K562 (cell line): ENCODE measurements around the gene SLC10A1. TPM values are rescaled to one million over a fixed set of nuclear protein-coding genes. Genes with fewer than 3 reads are reported as not detected.
A peak's percentile ranks its signal among the peaks of the same experiment; 100 is the strongest.

Source experiments
- ARID1B ChIP-seq: fragments of 450-650 bp; IDR thresholded peaks from 2 replicates; pipeline ENCODE4 v1.6.1; 2016; ENCODE audit warnings: antibody characterized with exemption, mild to moderate bottlenecking, inconsistent platforms
- CREM ChIP-seq: IDR thresholded peaks from 2 replicates; pipeline ENCODE4 v1.6.1; 2014; ENCODE audit warnings: antibody characterized with exemption, low read depth
- DACH1 ChIP-seq: fragments of 450-650 bp; IDR thresholded peaks from 2 replicates; pipeline ENCODE4 v1.6.1; 2018; ENCODE audit not compliant: partially characterized antibody
- EP400 ChIP-seq: fragments of 450-650 bp; IDR thresholded peaks from 2 replicates; pipeline ENCODE4 v1.6.1; 2017; ENCODE audit warnings: antibody characterized with exemption, mild to moderate bottlenecking, moderate library complexity
- ETV1 ChIP-seq: fragments of 450-650 bp; conservative IDR thresholded peaks from 2 replicates; pipeline ENCODE4 v1.6.1; 2016; ENCODE audit warnings: missing genetic modification characterization, control low read depth, low read depth, missing compliant biosample characterization
- NKRF ChIP-seq: fragments of 450-650 bp; IDR thresholded peaks from 2 replicates; pipeline ENCODE4 v1.6.1; 2016; ENCODE audit warnings: borderline replicate concordance
- PHTF2 ChIP-seq: fragments of 250-450 bp; sonication (Bioruptor Pico); IDR thresholded peaks from 2 replicates; pipeline ENCODE4 v1.5.0; 2021; ENCODE audit warnings: mild to moderate bottlenecking
- POLR2AphosphoS2 ChIP-seq: IDR thresholded peaks from 2 replicates; pipeline ENCODE4 v1.6.1; 2012; ENCODE audit warnings: low read length, improper control_type of control experiment
- SMAD1 ChIP-seq: fragments of 150-350 bp; IDR thresholded peaks from 2 replicates; pipeline ENCODE4 v1.6.1; 2014; ENCODE audit warnings: low read length, low read depth; ENCODE audit not compliant: partially characterized antibody
- SOX6 ChIP-seq: fragments of 450-650 bp; IDR thresholded peaks from 2 replicates; pipeline ENCODE4 v1.6.1; 2014; ENCODE audit warnings: mild to moderate bottlenecking
- SP1 ChIP-seq: sonication (generic); formaldehyde crosslinking; IDR thresholded peaks from 2 replicates; pipeline ENCODE4 v1.8.1; 2022; ENCODE audit warnings: mild to moderate bottlenecking, missing genetic modification reagents
- ZBTB2 ChIP-seq: fragments of 450-650 bp; IDR thresholded peaks from 2 replicates; pipeline ENCODE4 v1.6.1; 2016; ENCODE audit warnings: antibody characterized with exemption
- ZHX1 ChIP-seq: fragments of 150-350 bp; conservative IDR thresholded peaks from 2 replicates; pipeline ENCODE4 v1.6.1; 2014; ENCODE audit warnings: low read length
- polyA plus RNA-seq, 8 experiments: library from polyadenylated mRNA; depleted of rRNA in 4 of 8; stranded (reverse) in 5 of 8; unstranded in 3 of 8; fragments of >200 nt; fragmentation: Nextera tagmentation in 2 of 8; fragmentation: Illumina TruSeq in 1 of 8; extraction: Ambion mirVana in 2 of 8; extraction: Trizol in 1 of 8; gene quantifications; 2 replicates each; pipeline versions ENCODE4 v1.2.1 to v1.2.3, GENCODE V29; 2011 to 2014; ENCODE audit warnings: inconsistent platforms in 1 of 8, missing spikeins in 1 of 8
- total RNA-seq, 7 experiments: library from RNA; depleted of rRNA in 6 of 7; stranded (reverse); fragments of >200 nt in 6 of 7; fragmentation: Illumina TruSeq in 2 of 7; extraction: Trizol in 2 of 7; gene quantifications; 2 replicates each; pipeline versions ENCODE4 v1.2.1 to v1.2.3, GENCODE V29; 2011 to 2021; ENCODE audit warnings: low replicate concordance in 1 of 7
- TF ChIP-seq, protein P1 (sequence below), 2 experiments: fragments of 200-800 bp in 1 of 2; sonication (Bioruptor generic) in 1 of 2; sonication (generic) in 1 of 2; formaldehyde crosslinking in 1 of 2; IDR thresholded peaks in 1 of 2; conservative IDR thresholded peaks in 1 of 2; 2 replicates each; pipeline versions ENCODE4 v1.5.0 to v1.6.1; 2016 to 2020; ENCODE audit warnings: missing compliant biosample characterization in 1 of 2, missing genetic modification characterization in 1 of 2, missing genetic modification reagents in 1 of 2
- TF ChIP-seq, protein P2 (sequence below), 2 experiments: fragments of 450-650 bp in 1 of 2; IDR thresholded peaks; 2 replicates each; pipeline ENCODE4 v1.6.1; 2011 to 2017; ENCODE audit warnings: low read depth in 2 of 2, antibody characterized with exemption in 1 of 2, borderline replicate concordance in 1 of 2, low read length in 1 of 2, mild to moderate bottlenecking in 1 of 2, mixed read lengths in 1 of 2; ENCODE audit not compliant: control insufficient read depth in 1 of 2
- TF ChIP-seq, protein P3 (sequence below): sonication (generic); formaldehyde crosslinking; IDR thresholded peaks from 2 replicates; pipeline ENCODE4 v1.8.0; 2022; ENCODE audit warnings: missing genetic modification reagents, mild to moderate bottlenecking, moderate library complexity, borderline replicate concordance

SLC10A1 gene
- total and polyA plus RNA-seq, 9 of the 15 experiments (the other 6 are each of a cell fraction or from before 2014, with no cell fraction given) = not detected

GRCh38 chr14:69766984-69767368 is 30.1 kb downstream of the SLC10A1 start, which contains the start of gene SRSF5 (continued):
- TF ChIP-seq SP1 (CRISPR knock-in tag) = peak; percentile 90
- TF ChIP-seq, protein P1, sequence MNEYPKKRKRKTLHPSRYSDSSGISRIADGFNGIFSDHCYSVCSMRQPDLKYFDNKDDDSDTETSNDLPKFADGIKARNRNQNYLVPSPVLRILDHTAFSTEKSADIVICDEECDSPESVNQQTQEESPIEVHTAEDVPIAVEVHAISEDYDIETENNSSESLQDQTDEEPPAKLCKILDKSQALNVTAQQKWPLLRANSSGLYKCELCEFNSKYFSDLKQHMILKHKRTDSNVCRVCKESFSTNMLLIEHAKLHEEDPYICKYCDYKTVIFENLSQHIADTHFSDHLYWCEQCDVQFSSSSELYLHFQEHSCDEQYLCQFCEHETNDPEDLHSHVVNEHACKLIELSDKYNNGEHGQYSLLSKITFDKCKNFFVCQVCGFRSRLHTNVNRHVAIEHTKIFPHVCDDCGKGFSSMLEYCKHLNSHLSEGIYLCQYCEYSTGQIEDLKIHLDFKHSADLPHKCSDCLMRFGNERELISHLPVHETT (CRISPR knock-in tag; conservative IDR thresholded peaks at IDR 0.05 in 1 of 2, IDR thresholded peaks at IDR 0.05 in 1 of 2) = peak in 1 of 2 experiments; percentile 70; a peak in 2 of 4 replicates
- peak; percentile 90 for TF ChIP-seq EP400
- no peak for TF ChIP-seq ZHX1
- TF ChIP-seq, protein P2, sequence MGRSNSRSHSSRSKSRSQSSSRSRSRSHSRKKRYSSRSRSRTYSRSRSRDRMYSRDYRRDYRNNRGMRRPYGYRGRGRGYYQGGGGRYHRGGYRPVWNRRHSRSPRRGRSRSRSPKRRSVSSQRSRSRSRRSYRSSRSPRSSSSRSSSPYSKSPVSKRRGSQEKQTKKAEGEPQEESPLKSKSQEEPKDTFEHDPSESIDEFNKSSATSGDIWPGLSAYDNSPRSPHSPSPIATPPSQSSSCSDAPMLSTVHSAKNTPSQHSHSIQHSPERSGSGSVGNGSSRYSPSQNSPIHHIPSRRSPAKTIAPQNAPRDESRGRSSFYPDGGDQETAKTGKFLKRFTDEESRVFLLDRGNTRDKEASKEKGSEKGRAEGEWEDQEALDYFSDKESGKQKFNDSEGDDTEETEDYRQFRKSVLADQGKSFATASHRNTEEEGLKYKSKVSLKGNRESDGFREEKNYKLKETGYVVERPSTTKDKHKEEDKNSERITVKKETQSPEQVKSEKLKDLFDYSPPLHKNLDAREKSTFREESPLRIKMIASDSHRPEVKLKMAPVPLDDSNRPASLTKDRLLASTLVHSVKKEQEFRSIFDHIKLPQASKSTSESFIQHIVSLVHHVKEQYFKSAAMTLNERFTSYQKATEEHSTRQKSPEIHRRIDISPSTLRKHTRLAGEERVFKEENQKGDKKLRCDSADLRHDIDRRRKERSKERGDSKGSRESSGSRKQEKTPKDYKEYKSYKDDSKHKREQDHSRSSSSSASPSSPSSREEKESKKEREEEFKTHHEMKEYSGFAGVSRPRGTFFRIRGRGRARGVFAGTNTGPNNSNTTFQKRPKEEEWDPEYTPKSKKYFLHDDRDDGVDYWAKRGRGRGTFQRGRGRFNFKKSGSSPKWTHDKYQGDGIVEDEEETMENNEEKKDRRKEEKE (IDR thresholded peaks at IDR 0.05; ENCODE audit: borderline replicate concordance in 1 of 2, control insufficient read depth in 1 of 2, low read depth in 2 of 2, low read length in 1 of 2) = no peak
- peak; percentile 92 for TF ChIP-seq SMAD1
- no peak for TF ChIP-seq ZBTB2
- TF ChIP-seq, protein P3, sequence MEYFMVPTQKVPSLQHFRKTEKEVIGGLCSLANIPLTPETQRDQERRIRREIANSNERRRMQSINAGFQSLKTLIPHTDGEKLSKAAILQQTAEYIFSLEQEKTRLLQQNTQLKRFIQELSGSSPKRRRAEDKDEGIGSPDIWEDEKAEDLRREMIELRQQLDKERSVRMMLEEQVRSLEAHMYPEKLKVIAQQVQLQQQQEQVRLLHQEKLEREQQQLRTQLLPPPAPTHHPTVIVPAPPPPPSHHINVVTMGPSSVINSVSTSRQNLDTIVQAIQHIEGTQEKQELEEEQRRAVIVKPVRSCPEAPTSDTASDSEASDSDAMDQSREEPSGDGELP (CRISPR knock-in tag) = peak; percentile 60; the same call in 1 of the 2 replicates
- no peak for TF ChIP-seq PHTF2 (CRISPR knock-in tag)
- 0 out of 2 replicates have a peak, but pooled peaks have one; percentile 6 for TF ChIP-seq ARID1B
- TF ChIP-seq SOX6 = peak; percentile 11; the same call in 1 of the 2 replicates
- TF ChIP-seq DACH1 = no peak
- peak; percentile 53; the same call in 1 of the 2 replicates for TF ChIP-seq NKRF
- no peak; the same call in 1 of the 2 replicates for TF ChIP-seq POLR2AphosphoS2
- TF ChIP-seq CREM = peak; percentile 98
- TF ChIP-seq ETV1 = peak; percentile 92
